Choroid plexus epithelial cell (primary cell): Measurements from ENCODE around the gene RFX1.

Source experiments
- DNase-seq: peaks from one replicate; pipeline ENCODE4 v3.0.0-alpha.2; 2010; ENCODE audit warnings: low read depth
- H3K4me3 ChIP-seq: 2 replicates; pipeline ENCODE4 v1.5.1; 2011; ENCODE audit warnings: low read depth, mild to moderate bottlenecking, control low read depth, low read length, moderate library complexity
- CTCF ChIP-seq: conservative IDR thresholded peaks from 2 replicates; pipeline ENCODE4 v1.5.1; 2011; ENCODE audit warnings: low read depth, mild to moderate bottlenecking, control low read depth, inconsistent platforms, low read length, moderate library complexity

RFX1 gene

GRCh38 chr19:13965926-13966683 is 40.0 kb downstream of the RFX1 start:
- no peak for TF ChIP-seq CTCF
- no peak overlapping the region for H3K4me3 ChIP-seq
- DNase-seq, result no peak

GRCh38 chr19:13965377-13965896 is 40.7 kb downstream of the RFX1 start:
- no peak for TF ChIP-seq CTCF
- no peak overlapping the region for H3K4me3 ChIP-seq
- no peak for DNase-seq

- TF ChIP-seq CTCF, result no peak
- no peak overlapping the region for H3K4me3 ChIP-seq
- peak; percentile 47 for DNase-seq
Observed at GRCh38 chr19:13964776-13965175, 41.3 kb downstream of the RFX1 start.

- H3K4me3 ChIP-seq, result no peak overlapping the region
- DNase-seq, result no peak
- TF ChIP-seq CTCF, result no peak
Observed at GRCh38 chr19:13963603-13964105, 42.5 kb downstream of the RFX1 start.

GRCh38 chr19:13962699-13963602 is 43.2 kb downstream of the RFX1 start:
- no peak for TF ChIP-seq CTCF
- H3K4me3 ChIP-seq, result no peak overlapping the region
- DNase-seq, result no peak

GRCh38 chr19:13961826-13962698 is 44.1 kb downstream of the RFX1 start:
- no peak for DNase-seq
- TF ChIP-seq CTCF, result no peak
- no peak overlapping the region for H3K4me3 ChIP-seq
